OCI-LY3 (cell line): ENCODE results near the gene P4HTM.
"Not testable (repeated sequence)": the region's sequence is repeated elsewhere in the genome, so short reads cannot be mapped to it uniquely, and the experiment has no call there.

Source experiments
- H2AFZ ChIP-seq: fragments of 200-600, 300-600 bp; shearing (Covaris generic); 2 replicates; pipeline ENCODE4 v1.6.0; 2014; ENCODE audit warnings: antibody characterized with exemption, low read depth, low read length
- H3K27ac ChIP-seq: fragments of 200-600, 300-600 bp; sonication (generic); 2 replicates; pipeline ENCODE4 v1.5.1; 2014; ENCODE audit warnings: mild to moderate bottlenecking, low read length, moderate library complexity, mixed read lengths
- H3K27me3 ChIP-seq: fragments of 200-600, 300-600 bp; sonication (generic); 2 replicates; pipeline ENCODE4 v1.6.1; 2014; ENCODE audit warnings: low read depth, low read length, mixed read lengths
- H3K36me3 ChIP-seq: fragments of 200-600, 300-600 bp; sonication (generic); replicated peaks from 2 replicates; pipeline ENCODE3; 2014; ENCODE audit warnings: low read depth, low read length, mixed read lengths
- H3K4me1 ChIP-seq: fragments of 300-600, 200-600 bp; sonication (generic); 2 replicates; pipeline ENCODE4 v1.6.1; 2014; ENCODE audit warnings: low read length, mixed read lengths
- H3K4me2 ChIP-seq: fragments of 200-600, 300-600 bp; sonication (generic); 2 replicates; pipeline ENCODE4 v1.6.1; 2014; ENCODE audit warnings: low read length, mixed read lengths
- H3K4me3 ChIP-seq: fragments of 300-600, 200-600 bp; sonication (generic); 2 replicates; pipeline ENCODE4 v1.5.1; 2014; ENCODE audit warnings: antibody characterized with exemption, mild to moderate bottlenecking, low read length, moderate library complexity
- H3K79me2 ChIP-seq: fragments of 300-600, 200-600 bp; shearing (Covaris generic); 2 replicates; pipeline ENCODE4 v1.6.1; 2014; ENCODE audit warnings: mild to moderate bottlenecking, low read length, mixed read lengths
- H3K9ac ChIP-seq: fragments of 300-600, 200-600 bp; shearing (Covaris generic); 2 replicates; pipeline ENCODE4 v1.6.0; 2014; ENCODE audit warnings: mild to moderate bottlenecking, low read length, moderate library complexity
- H3K9me3 ChIP-seq: fragments of 200-600, 300-600 bp; shearing (Covaris generic); 2 replicates; pipeline ENCODE4 v1.6.1; 2014; ENCODE audit warnings: low read length, mixed read lengths; ENCODE audit not compliant: insufficient read depth
- H4K20me1 ChIP-seq: fragments of 200-600, 300-600 bp; sonication (generic); 2 replicates; pipeline ENCODE4 v1.6.1; 2016; ENCODE audit warnings: low read length, mixed read lengths; ENCODE audit not compliant: insufficient read depth
- EZH2phosphoT487 ChIP-seq: fragments of 200-600 bp; shearing (Covaris generic); IDR thresholded peaks from 2 replicates; pipeline ENCODE4 v1.6.1; 2018; ENCODE audit warnings: antibody characterized with exemption, mixed run types, low read depth
- TF ChIP-seq, protein P1 (sequence below): fragments of 200-600, 300-600 bp; sonication (generic); IDR thresholded peaks from 2 replicates; pipeline ENCODE4 v1.5.1; 2014; ENCODE audit warnings: antibody characterized with exemption, low read length, low read depth

P4HTM gene

DNA sequence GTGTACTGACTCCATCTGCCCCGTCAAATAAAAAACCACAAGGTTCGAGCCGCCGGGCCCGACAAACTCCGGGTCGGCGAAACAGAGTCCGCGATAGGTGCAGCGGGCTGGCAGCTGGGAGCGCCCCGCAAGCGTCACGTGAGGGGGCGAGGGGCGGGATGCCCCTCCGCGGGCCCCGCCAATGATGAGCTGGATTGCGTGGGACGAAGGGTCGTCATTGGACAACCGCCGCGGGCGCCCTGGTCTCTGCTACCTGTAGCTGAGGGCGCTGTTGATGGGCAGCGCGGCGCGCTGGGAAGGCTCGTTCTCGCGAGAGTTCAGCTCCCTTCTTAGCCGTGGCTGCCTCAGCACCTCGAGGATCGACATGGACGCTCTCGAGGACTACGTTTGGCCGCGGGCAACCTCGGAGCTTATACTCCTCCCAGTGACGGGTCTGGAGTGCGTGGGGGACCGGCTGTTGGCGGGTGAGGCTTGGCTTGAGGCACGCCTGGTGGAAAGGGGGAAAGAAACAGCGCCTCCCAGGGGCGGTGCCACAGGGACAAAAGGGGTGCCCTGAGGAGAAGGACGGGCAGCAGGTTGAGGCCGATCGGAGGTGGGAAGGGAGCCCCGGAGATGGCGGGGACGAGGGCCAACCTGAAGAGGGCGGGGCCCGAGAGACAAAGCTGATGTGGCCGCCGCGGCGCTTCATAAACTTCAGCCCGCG lies 17.2 kb downstream of the P4HTM start, which contains the start of gene WDR6:
WDR6 (plus strand) TSS at position 324 of the 703 bp plus-strand sequence; CDS start at position 365, 41 bp downstream.
- H3K27me3 ChIP-seq: no peaks in the 10 kb centered on the region
- peak within 1 kb of the TSS; percentile 95 for H3K9ac ChIP-seq
- peaks cover 14% of the 10 kb centered on the region for H3K4me1 ChIP-seq
- peak within 1 kb of the TSS; percentile 91 for H3K4me2 ChIP-seq
- H3K9me3 ChIP-seq: no peaks in the 10 kb centered on the region
- H4K20me1 ChIP-seq: peaks cover 28% of the 10 kb centered on the region
- peaks cover 48% of the 10 kb centered on the region for H3K79me2 ChIP-seq
- no peak within 1 kb of the TSS; the same call in 1 of the 2 replicates for H2AFZ ChIP-seq
- H3K4me3 ChIP-seq: peak within 1 kb of the TSS; percentile 84
- peaks cover 12% of the 10 kb centered on the region for H3K36me3 ChIP-seq
- H3K27ac ChIP-seq: peak within 1 kb of the TSS; percentile 79
- TF ChIP-seq, protein P1, sequence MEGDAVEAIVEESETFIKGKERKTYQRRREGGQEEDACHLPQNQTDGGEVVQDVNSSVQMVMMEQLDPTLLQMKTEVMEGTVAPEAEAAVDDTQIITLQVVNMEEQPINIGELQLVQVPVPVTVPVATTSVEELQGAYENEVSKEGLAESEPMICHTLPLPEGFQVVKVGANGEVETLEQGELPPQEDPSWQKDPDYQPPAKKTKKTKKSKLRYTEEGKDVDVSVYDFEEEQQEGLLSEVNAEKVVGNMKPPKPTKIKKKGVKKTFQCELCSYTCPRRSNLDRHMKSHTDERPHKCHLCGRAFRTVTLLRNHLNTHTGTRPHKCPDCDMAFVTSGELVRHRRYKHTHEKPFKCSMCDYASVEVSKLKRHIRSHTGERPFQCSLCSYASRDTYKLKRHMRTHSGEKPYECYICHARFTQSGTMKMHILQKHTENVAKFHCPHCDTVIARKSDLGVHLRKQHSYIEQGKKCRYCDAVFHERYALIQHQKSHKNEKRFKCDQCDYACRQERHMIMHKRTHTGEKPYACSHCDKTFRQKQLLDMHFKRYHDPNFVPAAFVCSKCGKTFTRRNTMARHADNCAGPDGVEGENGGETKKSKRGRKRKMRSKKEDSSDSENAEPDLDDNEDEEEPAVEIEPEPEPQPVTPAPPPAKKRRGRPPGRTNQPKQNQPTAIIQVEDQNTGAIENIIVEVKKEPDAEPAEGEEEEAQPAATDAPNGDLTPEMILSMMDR: peak; percentile 63
- no peak for TF ChIP-seq EZH2phosphoT487

DNA sequence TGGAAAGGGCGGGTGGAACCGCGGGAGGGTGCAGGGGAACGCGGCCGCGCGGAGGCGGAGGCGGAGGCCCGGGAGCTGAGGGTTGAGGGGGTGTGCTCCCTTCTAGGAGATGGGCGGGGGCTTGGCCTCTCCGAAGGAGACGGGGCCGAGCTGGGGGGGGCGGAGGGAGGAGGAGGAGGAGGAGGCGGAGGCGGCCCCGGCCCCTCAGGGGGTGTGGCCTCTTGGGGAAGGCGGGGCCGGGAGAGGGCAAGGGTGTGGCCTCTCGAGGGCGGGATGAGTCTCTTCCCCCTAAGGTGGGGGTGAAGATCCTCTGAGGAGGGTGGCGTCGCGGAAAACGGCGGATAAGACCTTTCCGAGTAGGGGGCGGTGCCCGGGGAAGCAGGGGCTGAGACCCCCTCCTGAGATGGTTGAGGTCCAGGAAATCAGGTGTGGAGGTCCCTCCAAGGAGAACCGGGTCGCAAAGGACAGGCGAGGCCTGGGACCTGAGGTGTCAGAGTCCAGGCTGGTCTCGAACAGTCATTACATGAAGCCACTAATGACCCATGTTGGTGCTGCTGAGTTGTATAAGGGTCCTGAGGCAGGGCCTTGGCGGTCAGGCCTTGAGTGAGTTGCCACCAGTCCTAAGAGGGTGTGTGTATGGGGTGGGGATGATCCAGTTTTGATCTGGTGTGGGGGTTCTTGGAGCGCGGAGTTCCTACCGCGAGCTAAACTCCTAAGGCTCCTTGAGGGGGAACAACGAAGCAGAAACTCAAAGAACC lies 17.9 kb downstream of the P4HTM start:
- Histone ChIP-seq H3K9ac (peak overlapping the region; percentile 95), H3K4me2 (peak overlapping the region; percentile 91), H4K20me1 (peaks cover 34% of the 10 kb centered on the region), H3K4me3 (peak overlapping the region; percentile 84), H3K27me3 (no peaks in the 10 kb centered on the region), H3K27ac (peak overlapping the region; percentile 79), H3K9me3 (no peaks in the 10 kb centered on the region), H3K36me3 (peaks cover 19% of the 10 kb centered on the region), H3K4me1 (peaks cover 14% of the 10 kb centered on the region), H2AFZ (no peak overlapping the region; the same call in 1 of the 2 replicates), H3K79me2 (peaks cover 55% of the 10 kb centered on the region)
- TF ChIP-seq, protein P1: no peak
- no peak for TF ChIP-seq EZH2phosphoT487

DNA sequence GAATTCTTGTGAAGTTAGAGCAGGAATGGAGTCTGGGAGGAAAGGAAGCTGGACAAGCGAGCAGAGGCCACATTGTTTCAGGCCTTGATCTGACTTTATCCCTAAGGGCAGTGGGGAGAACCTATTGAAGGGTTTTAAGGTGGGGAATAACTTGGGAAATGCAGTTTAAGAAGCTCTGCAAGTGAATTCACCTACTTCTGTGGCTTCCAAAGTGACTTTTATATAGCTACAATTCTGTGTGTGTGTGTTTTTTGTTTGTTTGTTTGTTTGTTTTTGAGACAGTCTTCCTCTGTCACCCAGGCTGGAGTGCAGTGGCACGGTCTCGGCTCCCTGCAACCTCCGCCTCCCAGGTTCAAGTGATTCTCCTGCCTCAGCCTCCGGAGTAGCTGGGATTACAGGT lies 18.6 kb downstream of the P4HTM start:
- Histone ChIP-seq H3K79me2 (peaks cover 62% of the 10 kb centered on the region), H3K4me3 (peak overlapping the region; percentile 84), H3K4me1 (peaks cover 14% of the 10 kb centered on the region), H3K4me2 (peak overlapping the region; percentile 91), H3K36me3 (peaks cover 22% of the 10 kb centered on the region), H4K20me1 (peaks cover 41% of the 10 kb centered on the region)
- H3K27me3 ChIP-seq, H2AFZ ChIP-seq, H3K9ac ChIP-seq, H3K9me3 ChIP-seq, H3K27ac ChIP-seq: not testable (repeated sequence)

DNA sequence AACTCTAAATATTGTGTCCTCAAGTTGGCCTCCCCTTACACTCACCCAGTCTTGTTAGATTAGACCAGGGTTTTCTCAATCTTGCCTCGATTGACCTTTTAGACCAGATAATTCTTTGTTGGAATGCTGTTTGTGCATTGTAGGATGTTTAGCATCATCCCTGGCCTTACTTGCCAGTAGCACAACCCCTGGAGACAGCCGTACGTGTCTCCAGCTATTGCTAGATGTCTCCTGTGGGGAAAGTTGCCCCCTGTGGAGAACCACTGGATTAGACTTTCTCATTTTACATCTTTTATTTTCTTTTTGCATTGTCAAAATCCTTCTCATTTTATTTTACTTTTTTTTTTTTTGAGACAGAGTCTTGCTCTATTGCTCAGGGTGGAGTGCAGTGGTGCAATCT lies 19.4 kb downstream of the P4HTM start:
- H3K27me3 ChIP-seq: no peaks in the 10 kb centered on the region
- peaks cover 28% of the 10 kb centered on the region for H3K36me3 ChIP-seq
- no peak overlapping the region for H2AFZ ChIP-seq
- peaks cover 14% of the 10 kb centered on the region for H3K4me1 ChIP-seq
- no peak for TF ChIP-seq EZH2phosphoT487
- TF ChIP-seq, protein P1: no peak
- peaks cover 62% of the 10 kb centered on the region for H3K79me2 ChIP-seq
- no peak overlapping the region for H3K4me2 ChIP-seq
- H4K20me1 ChIP-seq: peaks cover 46% of the 10 kb centered on the region
- H3K9ac ChIP-seq: no peak overlapping the region
- H3K9me3 ChIP-seq: no peaks in the 10 kb centered on the region
- no peak overlapping the region for H3K4me3 ChIP-seq
- H3K27ac ChIP-seq: no peak overlapping the region
